A549 (cell line): Measurements from ENCODE around the gene TCF25.

Source experiments
- JUNB ChIP-seq: fragments of >200 bp; sonication (Bioruptor Twin); formaldehyde crosslinking; IDR thresholded peaks from 2 replicates; pipeline ENCODE4 v1.6.1; 2016
- MAFK ChIP-seq: fragments of 450-650 bp; IDR thresholded peaks from 2 replicates; pipeline ENCODE4 v1.6.1; 2014; ENCODE audit not compliant: partially characterized antibody
- POLR2A ChIP-seq: IDR thresholded peaks from 2 replicates; pipeline ENCODE4 v1.6.1; 2012; ENCODE audit warnings: mild to moderate bottlenecking, low read length
- RFX5 ChIP-seq: fragments of 450-650 bp; IDR thresholded peaks from 2 replicates; pipeline ENCODE4 v1.7.1; 2014; ENCODE audit warnings: antibody characterized with exemption, mild to moderate bottlenecking, moderate library complexity
- TF ChIP-seq, protein P1 (sequence below): fragments of >200 bp; sonication (Bioruptor Twin); formaldehyde crosslinking; IDR thresholded peaks from 3 replicates; pipeline ENCODE4 v1.5.1; 2016
- TF ChIP-seq, protein P2 (sequence below): IDR thresholded peaks from 2 replicates; pipeline ENCODE4 v1.6.1; 2012

DNA sequence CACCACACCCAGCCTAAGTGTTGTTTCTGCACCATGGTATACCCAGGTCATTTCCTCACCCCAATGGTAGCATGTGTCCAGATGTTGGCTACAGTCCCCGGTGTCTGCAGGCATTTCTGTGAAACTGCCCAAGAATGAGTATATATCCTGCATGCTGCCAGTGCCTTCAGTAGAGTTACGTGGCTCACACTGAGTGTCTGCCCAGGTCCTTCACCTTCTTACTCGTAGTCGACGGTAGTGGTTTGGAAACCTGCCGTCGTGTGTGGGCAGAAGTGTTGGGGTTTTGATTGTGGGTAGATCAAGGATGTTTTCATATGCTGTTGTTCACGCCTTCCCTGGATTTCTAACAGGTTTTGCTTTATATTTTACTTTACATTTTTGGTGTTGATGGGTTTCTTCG is 16.8 kb downstream of the TCF25 start:
- TF ChIP-seq, protein P1, sequence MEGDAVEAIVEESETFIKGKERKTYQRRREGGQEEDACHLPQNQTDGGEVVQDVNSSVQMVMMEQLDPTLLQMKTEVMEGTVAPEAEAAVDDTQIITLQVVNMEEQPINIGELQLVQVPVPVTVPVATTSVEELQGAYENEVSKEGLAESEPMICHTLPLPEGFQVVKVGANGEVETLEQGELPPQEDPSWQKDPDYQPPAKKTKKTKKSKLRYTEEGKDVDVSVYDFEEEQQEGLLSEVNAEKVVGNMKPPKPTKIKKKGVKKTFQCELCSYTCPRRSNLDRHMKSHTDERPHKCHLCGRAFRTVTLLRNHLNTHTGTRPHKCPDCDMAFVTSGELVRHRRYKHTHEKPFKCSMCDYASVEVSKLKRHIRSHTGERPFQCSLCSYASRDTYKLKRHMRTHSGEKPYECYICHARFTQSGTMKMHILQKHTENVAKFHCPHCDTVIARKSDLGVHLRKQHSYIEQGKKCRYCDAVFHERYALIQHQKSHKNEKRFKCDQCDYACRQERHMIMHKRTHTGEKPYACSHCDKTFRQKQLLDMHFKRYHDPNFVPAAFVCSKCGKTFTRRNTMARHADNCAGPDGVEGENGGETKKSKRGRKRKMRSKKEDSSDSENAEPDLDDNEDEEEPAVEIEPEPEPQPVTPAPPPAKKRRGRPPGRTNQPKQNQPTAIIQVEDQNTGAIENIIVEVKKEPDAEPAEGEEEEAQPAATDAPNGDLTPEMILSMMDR: no peak
- no peak for TF ChIP-seq JUNB
- TF ChIP-seq, protein P2, sequence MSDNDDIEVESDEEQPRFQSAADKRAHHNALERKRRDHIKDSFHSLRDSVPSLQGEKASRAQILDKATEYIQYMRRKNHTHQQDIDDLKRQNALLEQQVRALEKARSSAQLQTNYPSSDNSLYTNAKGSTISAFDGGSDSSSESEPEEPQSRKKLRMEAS: no peak
- TF ChIP-seq MAFK: no peak
- TF ChIP-seq POLR2A: no peak
- TF ChIP-seq RFX5: no peak
